K562 (cell line): ENCODE measurements around the gene STK4. TPM values are rescaled to one million over a fixed set of nuclear protein-coding genes. Genes with fewer than 3 reads are reported as not detected.

ENCODE experiments used
- ATAC-seq: fragments of 200-7000 bp; cut with Tn5 transposase; 3 replicates; pipeline ENCODE4 v1.9.1; 2020; ENCODE audit warnings: moderate library complexity
- BruUV-seq: library from RNA; stranded (reverse); fragments of 400-500 nt; replicated peaks from 2 replicates; lab custom pipeline; 2021; lab: Mats Ljungman, UMichigan
- CTCF ChIA-PET: fragments of 300-600 bp; formaldehyde crosslinking; extraction: SDS; loops from one replicate; lab custom pipeline; 2021; ENCODE audit warnings: low intra/inter-chr PET ratio; lab: Yijun Ruan, JAX
- POLR2A ChIA-PET: fragments of 300-600, 350-650 bp; sonication (Branson Sonifier 250); formaldehyde crosslinking; extraction: SDS; loops from one replicate; lab custom pipeline; 2021; ENCODE audit warnings: antibody characterized with exemption, inconsistent platforms; lab: Yijun Ruan, JAX
- DNase-seq, 4 experiments: peaks; one replicate each; pipeline versions ENCODE4 v3.0.0 to v3.0.0-alpha.2; 2011 to 2018; ENCODE audit warnings: low spot score in 3 of 4, mixed read lengths in 3 of 4; ENCODE audit errors: extremely low read depth in 1 of 4
- FAIRE-seq: peaks from 2 replicates; lab custom pipeline; 2011; peaks lifted over from hg19 to GRCh38; lab: Jason Lieb, UNC
- H2AFZ ChIP-seq: 2 replicates; pipeline ENCODE4 v1.6.0; 2011; ENCODE audit warnings: low read depth, low read length, control low read depth, inconsistent platforms
- H3K27ac ChIP-seq: fragments of 200-600 bp; 3 replicates; pipeline ENCODE4 v1.8.0; 2011; ENCODE audit warnings: low read depth, mild to moderate bottlenecking, control low read depth, inconsistent platforms, low read length, moderate library complexity, mixed read lengths; ENCODE audit errors: extremely low read depth
- H3K27me3 ChIP-seq, 2 experiments: fragments of 300-600 bp in 1 of 2; 2 replicates in 1 of 2; 3 replicates in 1 of 2; pipeline versions ENCODE4 v1.6.0 to v1.8.0; 2011; ENCODE audit warnings: inconsistent platforms in 2 of 2, low read length in 2 of 2, mild to moderate bottlenecking in 1 of 2, mixed read lengths in 1 of 2, moderate library complexity in 1 of 2; ENCODE audit not compliant: control insufficient read depth in 2 of 2, insufficient read depth in 2 of 2
- H3K36me3 ChIP-seq: fragments of 300-600 bp; 3 replicates; pipeline ENCODE4 v1.8.0; 2011; ENCODE audit warnings: mild to moderate bottlenecking, low read length, inconsistent platforms; ENCODE audit not compliant: control insufficient read depth, insufficient read depth
- H3K4me1 ChIP-seq, 2 experiments: fragments of 200-600 bp in 1 of 2; replicated peaks in 1 of 2; 2 replicates in 1 of 2; 3 replicates in 1 of 2; pipeline versions ENCODE4 v1.5.1 to v1.8.0; 2011; ENCODE audit warnings: inconsistent platforms in 2 of 2, low read length in 2 of 2, mild to moderate bottlenecking in 1 of 2, mixed read lengths in 1 of 2, moderate library complexity in 1 of 2; ENCODE audit not compliant: control insufficient read depth in 2 of 2, insufficient read depth in 2 of 2
- H3K4me2 ChIP-seq: 2 replicates; pipeline ENCODE4 v1.6.1; 2011; ENCODE audit warnings: low read length, control low read depth, inconsistent platforms, mixed read lengths; ENCODE audit not compliant: insufficient read depth
- H3K4me3 ChIP-seq: fragments of 200-600 bp; sonication (generic), shearing (Covaris generic); 2 replicates; pipeline ENCODE4 v1.5.1; 2016; ENCODE audit warnings: control low read depth, inconsistent platforms
- H3K79me2 ChIP-seq: fragments of 200-600 bp; 3 replicates; pipeline ENCODE4 v1.8.0; 2011; ENCODE audit warnings: low read length, inconsistent platforms; ENCODE audit not compliant: control insufficient read depth, insufficient read depth
- H3K9ac ChIP-seq, 2 experiments: 2 replicates each; pipeline versions ENCODE4 v1.6.0 to v1.6.1; 2011; ENCODE audit warnings: low read depth in 2 of 2, low read length in 2 of 2, control low read depth in 1 of 2, inconsistent platforms in 1 of 2, mild to moderate bottlenecking in 1 of 2, mixed read lengths in 1 of 2; ENCODE audit not compliant: insufficient read depth in 1 of 2
- H3K9me1 ChIP-seq: one replicate; pipeline ENCODE4 v1.6.0; 2011; ENCODE audit warnings: inconsistent platforms, mild to moderate bottlenecking, low read length, moderate library complexity; ENCODE audit not compliant: control insufficient read depth, insufficient read depth
- H3K9me3 ChIP-seq: replicated peaks from 2 replicates; pipeline ENCODE4 v1.5.1; 2011; ENCODE audit warnings: low read depth, low read length, inconsistent platforms; ENCODE audit not compliant: control insufficient read depth, insufficient read depth
- H4K20me1 ChIP-seq: replicated peaks from 2 replicates; pipeline ENCODE4 v1.6.1; 2011; ENCODE audit warnings: low read length, inconsistent platforms, mixed read lengths; ENCODE audit not compliant: control insufficient read depth, insufficient read depth
- ARNT ChIP-seq, 2 experiments: fragments of 450-650 bp; IDR thresholded peaks; 2 replicates each; pipeline ENCODE4 v1.6.1; 2016; ENCODE audit warnings: mild to moderate bottlenecking in 1 of 2
- BRF2 ChIP-seq: IDR thresholded peaks from 3 replicates; pipeline ENCODE4 v1.6.1; 2011; ENCODE audit warnings: borderline replicate concordance, mild to moderate bottlenecking; ENCODE audit not compliant: insufficient read length, insufficient read depth
- C11orf30 ChIP-seq: fragments of 450-650 bp; IDR thresholded peaks from 2 replicates; pipeline ENCODE4 v1.6.1; 2016; ENCODE audit warnings: low read depth, mild to moderate bottlenecking
- EP400 ChIP-seq: fragments of 450-650 bp; IDR thresholded peaks from 2 replicates; pipeline ENCODE4 v1.6.1; 2017; ENCODE audit warnings: antibody characterized with exemption, mild to moderate bottlenecking, moderate library complexity
- HIVEP1 ChIP-seq: fragments of 250-450 bp; sonication (Bioruptor Pico); IDR thresholded peaks from 2 replicates; pipeline ENCODE4 v1.4.0; 2020; ENCODE audit warnings: mild to moderate bottlenecking
- PCBP2 ChIP-seq: fragments of 200-400 bp; formaldehyde crosslinking; IDR thresholded peaks from 2 replicates; pipeline ENCODE4 v1.6.1; 2018; ENCODE audit warnings: low read length, low read depth, mild to moderate bottlenecking, moderate library complexity; ENCODE audit not compliant: poor library complexity, severe bottlenecking
- PHF8 ChIP-seq: fragments of 200-600 bp; sonication (generic); IDR thresholded peaks from 2 replicates; pipeline ENCODE4 v1.6.1; 2012; ENCODE audit warnings: mixed run types, mild to moderate bottlenecking, inconsistent platforms, low read length, moderate library complexity, borderline replicate concordance
- RAD21 ChIP-seq, 2 experiments: fragments of 250-450 bp in 1 of 2; fragments of 450-650 bp in 1 of 2; sonication (Bioruptor Pico) in 1 of 2; formaldehyde crosslinking in 1 of 2; IDR thresholded peaks in 1 of 2; conservative IDR thresholded peaks in 1 of 2; 2 replicates each; pipeline versions ENCODE4 v1.4.0 to v1.8.0; 2020 to 2022; ENCODE audit warnings: mild to moderate bottlenecking in 2 of 2, moderate library complexity in 1 of 2
- STAG1 ChIP-seq: sonication (generic); formaldehyde crosslinking; IDR thresholded peaks from 2 replicates; pipeline ENCODE4 v1.5.0; 2020; ENCODE audit warnings: missing genetic modification reagents, borderline replicate concordance
- ZFPM2 ChIP-seq: fragments of 250-450 bp; sonication (Bioruptor Pico); IDR thresholded peaks from 2 replicates; pipeline ENCODE4 v1.5.1; 2022; ENCODE audit warnings: mild to moderate bottlenecking
- ZNF133 ChIP-seq: fragments of 250-450 bp; sonication (Bioruptor Pico); IDR thresholded peaks from 2 replicates; pipeline ENCODE4 v1.4.0; 2020; ENCODE audit warnings: mild to moderate bottlenecking
- ZNF184 ChIP-seq: sonication (generic); formaldehyde crosslinking; IDR thresholded peaks from 2 replicates; pipeline ENCODE4 v1.5.0; 2020; ENCODE audit warnings: missing genetic modification reagents
- ZNF232 ChIP-seq: sonication (generic); formaldehyde crosslinking; IDR thresholded peaks from 2 replicates; pipeline ENCODE4 v1.8.0; 2022; ENCODE audit warnings: mild to moderate bottlenecking, missing genetic modification reagents
- WGBS: fragments of 100-300 bp; shearing (Covaris generic); methylation state at CpG from one replicate; pipeline ENCODE4 v1.1.6; 2016; ENCODE audit warnings: low coverage, mixed read lengths; ENCODE audit not compliant: insufficient coverage; ENCODE audit errors: missing lambda C conversion rate; 5-methylcytosine and 5-hydroxymethylcytosine counted together
- in situ Hi-C: fragments of 300-500 bp; cut with MboI; formaldehyde crosslinking; loops from 4 replicates; pipeline ENCODE4 v1.15.0; 2018; ENCODE audit warnings: inconsistent platforms, mixed read lengths
- intact Hi-C: fragments of 100-400 bp; cut with micrococcal nuclease; formaldehyde crosslinking; loops from 2 replicates; pipeline ENCODE4 v1.14.2; 2022
- polyA plus RNA-seq, 8 experiments: library from polyadenylated mRNA; depleted of rRNA in 4 of 8; stranded (reverse) in 5 of 8; unstranded in 3 of 8; fragments of >200 nt; fragmentation: Nextera tagmentation in 2 of 8; fragmentation: Illumina TruSeq in 1 of 8; extraction: Ambion mirVana in 2 of 8; extraction: Trizol in 1 of 8; gene quantifications; 2 replicates each; pipeline versions ENCODE4 v1.2.1 to v1.2.3, GENCODE V29; 2011 to 2014; ENCODE audit warnings: inconsistent platforms in 1 of 8, missing spikeins in 1 of 8
- total RNA-seq, 7 experiments: library from RNA; depleted of rRNA in 6 of 7; stranded (reverse); fragments of >200 nt in 6 of 7; fragmentation: Illumina TruSeq in 2 of 7; extraction: Trizol in 2 of 7; gene quantifications; 2 replicates each; pipeline versions ENCODE4 v1.2.1 to v1.2.3, GENCODE V29; 2011 to 2021; ENCODE audit warnings: low replicate concordance in 1 of 7
- TF ChIP-seq, protein P1 (sequence below): IDR thresholded peaks from 2 replicates; pipeline ENCODE4 v1.6.1; 2016; ENCODE audit warnings: missing genetic modification characterization, missing compliant biosample characterization

The STK4 gene
- total and polyA plus RNA-seq, 9 of the 15 experiments (the other 6 are each of a cell fraction or from before 2014, with no cell fraction given) = 11.9 to 30.6 (median 22.2) TPM

DNA sequence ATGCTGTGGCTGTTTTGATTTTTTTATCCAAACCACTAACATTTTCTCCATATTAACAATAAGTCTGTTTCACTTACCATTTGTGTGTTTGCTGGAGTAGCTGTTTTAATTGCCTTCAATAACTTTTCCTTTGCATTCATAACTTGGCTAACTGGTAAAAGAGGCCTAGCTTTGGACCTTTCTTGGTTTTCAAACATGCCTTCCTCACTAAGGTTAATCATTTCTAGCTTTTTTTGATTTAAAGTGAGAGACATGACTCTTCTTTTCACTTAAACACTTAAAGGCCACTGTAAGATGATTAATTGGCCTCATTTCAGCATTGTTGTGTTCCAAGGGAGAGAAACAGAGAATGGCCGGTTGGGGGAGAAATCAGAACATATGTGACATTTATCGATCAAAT lies 155.1 kb downstream of the STK4 start:
- 31% methylated on average over 2 of the region's 2 CpGs for WGBS
- ChIA-PET POLR2A (interaction anchor here (0.9 to 1.3 kb wide), 3 partner anchors 8 to 12 kb away, joined by 3 to 4 read pairs (median 3); no protein-coding TSS in a partner anchor), CTCF (no interaction called here)
- Histone ChIP-seq H4K20me1 (no peaks in the 10 kb centered on the region), H3K4me3 (no peak overlapping the region), H3K9ac (no peak overlapping the region), H3K79me2 (no peaks in the 10 kb centered on the region), H3K9me3 (no peaks in the 10 kb centered on the region), H2AFZ (no peak overlapping the region), H3K9me1 (no peaks in the 10 kb centered on the region), H3K36me3 (no peaks in the 10 kb centered on the region), H3K27me3 (peaks cover 7 to 11% of the 10 kb centered on the region in 2 experiments; a peak in 4 of 5 replicates), H3K4me1 (no peaks in the 10 kb centered on the region), H3K27ac (no peak overlapping the region), H3K4me2 (no peak overlapping the region)
- no peak for DNase-seq
- no peak for FAIRE-seq
- no TSS peak for BruUV-seq
- ATAC-seq = no peak
- in situ Hi-C loops = no loop called here
- intact Hi-C loops = no loop called here
- TF ChIP-seq ZNF232 (CRISPR knock-in tag) (no peak), C11orf30 (no peak), STAG1 (CRISPR knock-in tag) (no peak), ZNF133 (no peak), PCBP2 (no peak), ARNT (IDR thresholded peaks at IDR 0.05) (no peak), RAD21 (CRISPR knock-in tag; conservative IDR thresholded peaks at IDR 0.05 in 1 of 2, IDR thresholded peaks at IDR 0.05 in 1 of 2) (no peak), HIVEP1 (no peak), ZNF184 (CRISPR knock-in tag) (no peak), PHF8 (no peak), ZFPM2 (CRISPR knock-in tag) (no peak), EP400 (no peak), BRF2 (no peak)
- TF ChIP-seq, protein P1, sequence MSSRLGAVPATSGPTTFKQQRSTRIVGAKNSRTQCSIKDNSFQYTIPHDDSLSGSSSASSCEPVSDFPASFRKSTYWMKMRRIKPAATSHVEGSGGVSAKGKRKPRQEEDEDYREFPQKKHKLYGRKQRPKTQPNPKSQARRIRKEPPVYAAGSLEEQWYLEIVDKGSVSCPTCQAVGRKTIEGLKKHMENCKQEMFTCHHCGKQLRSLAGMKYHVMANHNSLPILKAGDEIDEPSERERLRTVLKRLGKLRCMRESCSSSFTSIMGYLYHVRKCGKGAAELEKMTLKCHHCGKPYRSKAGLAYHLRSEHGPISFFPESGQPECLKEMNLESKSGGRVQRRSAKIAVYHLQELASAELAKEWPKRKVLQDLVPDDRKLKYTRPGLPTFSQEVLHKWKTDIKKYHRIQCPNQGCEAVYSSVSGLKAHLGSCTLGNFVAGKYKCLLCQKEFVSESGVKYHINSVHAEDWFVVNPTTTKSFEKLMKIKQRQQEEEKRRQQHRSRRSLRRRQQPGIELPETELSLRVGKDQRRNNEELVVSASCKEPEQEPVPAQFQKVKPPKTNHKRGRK (tag) = no peak
